SKM-1 (cell line): Measurements from ENCODE around the gene ZNF805.
"Not testable (repeated sequence)": the region's sequence is repeated elsewhere in the genome, so short reads cannot be mapped to it uniquely, and the experiment has no call there.

Experiments
- DNase-seq: peaks from one replicate; lab custom pipeline; 2025; ENCODE audit not compliant: unreplicated experiment; lab: John Stamatoyannopoulos, UW

ZNF805 gene

DNA sequence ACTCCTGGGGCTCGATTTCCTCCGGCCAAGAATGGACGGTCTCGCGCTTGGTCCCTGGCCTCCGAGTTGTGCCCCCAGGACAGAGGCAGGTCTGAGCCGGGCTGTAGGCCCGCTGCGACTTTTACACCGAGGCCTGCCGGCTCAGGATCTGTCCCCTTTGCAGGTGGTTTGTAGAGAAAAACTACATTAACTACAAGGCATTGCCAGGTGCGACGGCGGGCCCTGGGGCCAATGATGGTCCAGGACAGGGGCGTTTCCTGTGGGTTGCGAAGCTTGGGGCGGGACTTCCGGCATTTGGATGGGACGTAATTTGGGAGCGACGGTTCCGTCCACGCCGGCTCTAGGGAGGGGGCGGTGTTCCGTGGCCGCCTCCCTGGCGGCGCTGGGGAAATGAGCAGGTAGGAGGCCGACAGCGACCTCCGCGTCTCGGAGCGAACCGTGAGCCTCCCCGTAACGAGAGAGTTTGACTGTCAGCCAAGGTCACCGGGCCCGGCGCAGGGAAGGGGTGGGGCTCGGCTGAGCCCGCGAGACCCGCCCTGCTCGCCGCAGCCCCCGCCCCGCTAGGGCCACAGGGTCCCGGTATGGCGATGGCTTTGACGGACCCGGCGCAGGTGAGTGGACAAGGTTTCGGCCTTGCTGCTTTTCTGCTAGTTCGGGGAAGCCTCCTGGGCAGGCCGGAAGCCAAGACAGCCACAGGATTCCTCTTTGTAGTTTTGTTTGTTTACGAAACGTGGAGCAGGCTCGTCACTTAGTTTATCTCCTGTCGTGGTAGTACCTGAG lies at the start of gene ZNF805:
TSS of gene ZNF805 (plus strand) at position 322 of the 780 bp plus-strand sequence. CDS start at position 582, 260 bp downstream.
- peak; percentile 27 for DNase-seq

DNA sequence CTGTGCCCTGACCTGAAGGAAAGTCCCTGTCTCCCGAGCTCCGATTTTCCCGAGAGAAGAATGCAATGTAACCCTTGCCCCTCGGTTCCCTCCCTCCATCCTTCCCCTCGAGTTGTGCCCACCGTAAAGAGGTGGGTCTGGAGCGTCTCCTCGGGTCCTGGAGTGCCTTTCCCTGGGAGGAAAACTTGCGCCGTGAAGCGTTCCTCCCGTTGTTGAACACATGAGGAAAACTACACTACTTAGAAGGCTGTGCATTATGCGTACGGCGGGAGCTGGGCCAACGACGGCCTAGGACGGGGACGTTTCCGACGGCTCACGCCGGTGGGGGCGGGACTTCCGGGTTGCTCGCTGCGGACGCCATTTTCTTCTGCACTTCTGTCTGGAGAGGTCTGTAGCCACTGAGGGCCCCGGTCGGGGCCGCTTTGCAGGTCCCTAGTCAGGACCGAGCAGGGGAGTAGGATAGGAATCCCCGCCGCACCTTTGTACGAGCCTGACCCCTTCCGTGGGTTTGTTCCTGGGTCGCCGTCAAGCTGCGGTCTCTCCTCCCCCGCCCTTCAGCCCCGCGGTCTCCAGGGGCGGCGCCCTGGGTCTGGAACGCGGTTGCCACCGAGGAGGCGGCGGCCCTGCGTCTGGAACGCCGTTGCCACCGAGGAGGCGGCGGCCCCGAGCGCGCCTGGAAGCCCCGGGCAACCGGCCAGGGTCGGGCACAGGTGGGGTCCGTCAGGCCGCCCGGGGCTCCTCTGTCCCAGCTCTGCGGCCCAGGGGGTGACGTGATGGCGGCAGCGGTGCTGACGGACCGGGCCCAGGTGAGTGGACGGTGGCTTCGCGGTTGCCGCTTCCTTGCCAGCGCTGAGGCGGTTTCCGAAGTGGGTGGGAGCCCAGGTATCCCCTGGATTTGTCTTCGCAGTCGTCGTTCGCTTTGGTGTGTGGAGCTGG lies 49.0 kb upstream of the ZNF805 start, which contains the start of gene ZNF264:
TSS of gene ZNF264 (plus strand) at position 360 of the 936 bp plus-strand sequence. CDS start at position 774, 414 bp downstream.
- peak; percentile 2 for DNase-seq

DNA sequence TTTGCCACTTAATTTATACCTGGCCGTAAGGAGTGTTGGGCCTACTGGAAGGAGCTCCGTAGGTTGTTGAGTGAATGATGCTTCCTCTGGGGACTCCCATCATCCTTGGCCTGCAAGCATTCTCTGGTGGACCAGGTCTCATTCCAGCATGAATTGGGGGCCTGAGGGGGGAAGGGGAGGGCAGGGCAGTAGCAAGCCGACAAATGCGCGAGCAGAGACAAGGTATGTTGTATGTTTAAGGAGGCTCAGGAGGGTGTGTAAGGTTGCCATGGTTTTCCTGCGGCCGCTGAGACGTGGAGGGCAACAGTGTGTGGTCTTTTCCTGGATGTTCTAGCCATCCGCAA lies 48.4 kb upstream of the ZNF805 start:
- no peak for DNase-seq

DNA sequence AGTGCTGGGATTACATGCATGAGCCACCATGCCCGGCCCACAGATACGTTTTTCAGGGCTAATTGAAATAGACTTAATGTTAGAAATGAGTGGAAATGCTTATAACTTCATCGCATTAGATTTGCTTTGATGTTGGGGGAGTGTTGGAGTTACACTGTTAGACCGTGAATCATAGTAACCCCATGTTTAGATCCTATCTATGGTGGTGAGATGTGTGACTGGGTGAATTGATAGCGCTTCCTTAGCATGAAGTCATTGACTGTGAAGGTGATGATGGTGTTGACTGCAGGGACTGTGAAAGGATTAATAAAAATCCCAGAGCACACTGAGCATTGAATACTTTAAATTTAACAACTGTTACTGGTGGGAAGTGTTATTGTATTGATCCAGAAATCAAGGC lies 47.4 kb upstream of the ZNF805 start:
- no peak for DNase-seq

DNA sequence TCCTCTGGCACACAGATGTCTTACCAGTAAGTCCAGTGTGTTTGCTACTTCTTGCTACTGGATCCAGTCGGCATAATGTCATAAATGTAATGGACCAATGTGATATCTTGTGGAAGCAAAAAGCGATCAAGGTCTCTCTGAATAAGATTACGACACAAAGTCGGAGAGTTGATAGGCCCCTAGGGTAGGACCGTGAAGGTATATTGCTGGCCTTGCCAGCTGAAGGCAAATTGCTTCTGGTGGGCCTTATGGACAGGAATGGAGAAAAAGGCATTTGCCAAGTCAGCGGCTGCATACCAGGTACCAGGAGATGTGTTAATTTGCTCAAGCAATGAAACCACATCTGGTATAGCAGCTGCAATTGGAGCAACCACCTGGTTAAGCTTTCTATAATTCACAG lies 42.6 kb upstream of the ZNF805 start:
- DNase-seq: not testable (repeated sequence)

DNA sequence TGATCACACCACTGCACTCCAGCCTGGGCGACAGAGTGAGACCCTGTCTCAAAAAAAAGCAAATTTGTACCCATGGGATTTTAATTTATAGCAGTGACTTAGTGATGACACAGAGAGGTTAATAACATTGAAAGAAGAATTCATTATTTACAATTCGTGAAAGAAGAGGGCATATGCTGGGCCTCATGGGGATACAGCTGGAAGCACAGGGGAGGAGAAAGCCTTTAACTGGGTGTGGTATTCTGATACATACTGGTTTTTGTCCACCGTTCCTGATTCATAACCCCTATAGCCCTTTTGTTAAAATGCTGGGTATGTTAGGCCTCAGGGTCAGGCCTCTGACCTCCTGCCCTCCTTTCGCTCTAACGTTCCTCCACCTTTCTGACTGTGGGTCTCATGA lies 38.3 kb upstream of the ZNF805 start:
- DNase-seq: no peak

DNA sequence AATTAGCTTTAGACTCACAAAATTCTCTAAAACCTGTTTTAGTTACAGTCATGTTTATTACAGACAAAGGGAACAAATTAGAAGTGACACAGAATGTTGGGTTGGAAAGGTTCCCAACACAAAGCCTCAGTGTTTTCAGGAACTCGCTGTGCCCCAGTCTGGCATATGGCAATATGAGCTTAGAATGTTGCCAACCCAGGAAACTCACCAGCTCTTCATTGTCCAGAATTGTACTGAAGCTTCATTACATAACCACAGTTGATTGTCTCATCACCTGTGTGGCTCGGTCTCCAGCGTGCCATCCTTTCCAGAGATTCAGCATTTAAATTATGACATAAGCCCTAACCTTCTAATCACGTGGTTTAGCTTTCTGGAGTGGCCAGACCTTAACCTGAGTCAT lies 30.1 kb upstream of the ZNF805 start:
- no peak for DNase-seq

DNA sequence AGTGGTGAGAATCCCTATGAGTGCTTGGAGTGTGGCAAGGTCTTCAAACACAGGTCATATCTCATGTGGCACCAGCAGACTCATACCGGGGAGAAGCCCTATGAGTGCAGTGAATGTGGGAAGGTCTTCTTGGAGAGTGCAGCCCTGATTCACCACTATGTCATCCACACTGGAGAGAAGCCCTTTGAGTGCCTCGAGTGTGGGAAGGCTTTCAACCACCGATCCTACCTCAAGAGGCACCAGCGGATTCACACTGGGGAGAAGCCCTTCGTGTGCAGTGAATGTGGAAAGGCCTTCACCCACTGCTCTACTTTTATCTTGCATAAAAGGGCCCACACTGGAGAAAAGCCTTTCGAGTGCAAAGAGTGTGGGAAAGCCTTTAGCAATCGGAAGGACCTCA lies 28.3 kb upstream of the ZNF805 start:
- no peak for DNase-seq

DNA sequence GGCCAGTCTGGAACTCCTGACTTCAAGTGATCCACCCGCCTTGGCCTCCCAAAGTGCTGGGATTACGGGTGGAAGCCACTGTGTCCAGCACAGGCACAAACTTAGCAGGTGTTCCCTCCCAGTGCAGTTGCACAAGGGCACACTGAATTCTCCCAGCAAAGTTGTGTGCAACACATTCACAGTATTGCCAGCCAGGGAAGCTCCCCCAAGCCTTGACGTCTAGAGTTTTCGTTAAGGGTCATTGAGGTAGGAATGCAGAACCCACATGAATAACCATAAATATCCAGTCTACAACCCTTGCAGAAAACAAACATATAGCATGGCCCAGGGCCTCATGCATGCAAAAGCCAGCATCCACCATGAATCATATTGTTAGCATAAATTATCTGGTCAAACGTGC lies 12.9 kb upstream of the ZNF805 start:
- DNase-seq: no peak

DNA sequence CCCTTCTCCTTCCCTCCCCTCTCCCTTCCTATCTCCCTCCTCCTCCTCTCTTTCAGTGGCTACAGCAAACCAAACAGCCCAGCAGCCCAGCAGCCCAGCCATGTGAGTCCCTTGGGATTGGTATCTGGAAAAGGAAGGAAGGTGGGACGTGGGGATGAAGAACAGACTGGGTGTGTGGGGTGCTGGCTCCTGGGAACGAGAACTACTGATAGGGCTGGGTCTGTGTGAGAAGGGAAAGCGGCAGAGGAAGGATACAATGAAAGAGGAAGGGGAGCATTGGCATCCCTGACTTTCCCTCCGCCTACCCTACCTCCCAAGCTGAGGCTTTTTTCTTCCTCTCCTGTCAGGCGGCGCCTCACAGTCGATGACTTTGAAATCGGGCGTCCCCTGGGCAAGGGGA lies 8.7 kb upstream of the ZNF805 start:
- DNase-seq: no peak

DNA sequence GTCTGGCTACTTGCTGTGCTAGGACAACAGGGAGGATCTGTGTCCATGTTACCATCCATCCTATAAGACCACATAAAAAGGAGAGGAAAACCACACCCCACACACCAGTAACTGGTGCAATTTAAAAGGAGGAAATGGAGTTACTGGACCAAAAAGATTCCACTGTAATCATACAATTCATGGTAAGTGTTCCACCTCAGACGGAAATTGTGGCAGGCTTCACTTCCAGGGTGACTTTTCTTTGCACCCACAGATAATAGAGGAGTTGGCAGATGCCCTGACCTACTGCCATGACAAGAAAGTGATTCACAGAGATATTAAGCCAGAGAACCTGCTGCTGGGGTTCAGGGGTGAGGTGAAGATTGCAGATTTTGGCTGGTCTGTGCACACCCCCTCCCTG lies 7.2 kb upstream of the ZNF805 start:
- DNase-seq: no peak

DNA sequence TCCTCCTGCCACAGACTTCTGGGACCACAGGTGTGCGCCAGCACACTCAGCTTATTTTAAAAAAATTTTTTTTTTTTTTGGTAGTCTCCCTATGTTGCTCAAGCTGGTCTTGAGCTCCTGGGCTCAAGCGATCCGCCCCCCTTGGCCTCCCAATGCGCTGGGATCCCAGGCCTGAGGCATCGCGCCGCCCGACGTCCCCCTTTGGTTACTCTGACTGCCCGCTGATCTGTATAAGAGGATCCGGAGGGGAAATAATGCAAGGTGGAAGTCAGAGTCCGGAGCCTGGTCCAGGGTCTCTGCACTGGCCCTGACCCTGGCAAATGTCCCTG lies 486 bp upstream of the ZNF805 start:
- DNase-seq: no peak

DNA sequence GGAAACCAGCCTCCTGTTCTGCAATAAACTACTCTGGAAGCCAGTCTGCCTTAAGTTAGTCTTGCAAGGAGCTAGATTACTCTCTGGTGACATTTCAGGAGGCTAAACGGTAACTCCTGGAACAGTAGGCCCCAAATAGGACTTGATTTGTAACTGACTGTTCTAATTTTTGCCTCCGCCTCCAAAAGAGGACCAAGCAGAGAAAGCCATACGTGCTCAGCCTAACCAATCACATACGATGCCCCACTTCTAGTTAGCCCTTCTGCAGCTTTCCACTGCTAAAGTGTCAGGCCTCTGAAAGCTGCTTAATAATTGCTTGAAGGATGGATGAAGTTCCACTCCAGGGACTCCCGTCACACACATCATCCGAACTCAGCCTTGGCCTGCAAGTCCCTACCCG lies 744 bp downstream of the ZNF805 start:
- no peak for DNase-seq

DNA sequence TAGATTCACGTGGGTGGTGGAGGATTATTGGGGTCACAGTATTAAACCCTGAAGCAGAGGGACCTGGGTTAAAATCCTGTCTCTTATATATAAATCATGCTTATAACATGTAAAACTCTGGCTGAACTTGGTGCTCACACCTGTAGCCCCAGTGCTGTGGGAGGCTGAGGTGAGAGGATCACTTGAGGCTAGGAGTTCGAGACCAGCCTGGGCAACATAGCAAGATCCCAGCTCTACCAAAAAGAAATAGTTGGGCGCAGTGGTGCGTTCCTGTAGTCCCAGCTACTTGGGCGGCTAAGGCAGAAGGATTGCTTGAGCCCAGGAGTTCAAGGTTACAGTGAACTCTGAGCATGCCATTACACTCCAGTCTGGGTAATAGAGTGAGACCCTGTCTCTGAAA lies 2.4 kb downstream of the ZNF805 start:
- no peak for DNase-seq

DNA sequence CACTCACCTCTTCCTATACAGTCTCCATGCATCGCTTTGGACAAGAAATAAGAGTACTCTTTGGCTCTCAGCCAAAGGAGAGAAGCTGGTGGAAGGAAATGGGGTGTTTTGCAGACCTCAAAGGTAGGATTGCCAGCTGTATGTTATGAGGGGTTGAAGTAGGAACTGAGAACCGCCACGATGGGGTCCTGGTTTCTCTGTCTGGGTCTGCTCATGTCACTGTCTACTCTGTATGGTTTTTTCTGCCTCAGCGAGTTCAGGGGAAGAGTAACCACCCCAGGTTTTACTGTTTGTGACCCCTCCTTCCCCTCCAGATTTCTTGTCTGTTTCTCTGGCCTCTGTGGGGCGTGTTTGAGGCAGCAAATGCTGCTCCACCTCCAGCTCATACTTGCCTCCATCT lies 4.1 kb downstream of the ZNF805 start:
- DNase-seq: no peak

DNA sequence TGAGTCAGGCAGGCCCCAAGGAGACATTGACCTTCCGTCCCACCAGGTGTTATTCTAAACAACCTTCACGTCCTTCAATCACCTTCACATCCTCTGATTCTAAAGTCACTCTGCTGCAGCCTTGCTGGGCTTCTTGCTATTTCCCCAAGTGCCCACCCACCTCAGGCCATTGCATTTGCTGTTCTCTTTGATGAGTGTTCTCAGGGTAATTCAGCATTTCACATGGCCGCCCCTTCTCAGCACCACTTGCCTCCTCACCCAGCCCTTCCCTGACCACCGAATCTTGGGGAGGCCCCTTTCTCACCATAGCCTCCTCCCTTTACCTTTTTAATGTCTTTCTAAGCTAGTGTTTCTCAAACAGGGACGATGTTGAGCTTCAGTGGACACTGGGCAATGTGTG lies 4.6 kb downstream of the ZNF805 start:
- DNase-seq: no peak

DNA sequence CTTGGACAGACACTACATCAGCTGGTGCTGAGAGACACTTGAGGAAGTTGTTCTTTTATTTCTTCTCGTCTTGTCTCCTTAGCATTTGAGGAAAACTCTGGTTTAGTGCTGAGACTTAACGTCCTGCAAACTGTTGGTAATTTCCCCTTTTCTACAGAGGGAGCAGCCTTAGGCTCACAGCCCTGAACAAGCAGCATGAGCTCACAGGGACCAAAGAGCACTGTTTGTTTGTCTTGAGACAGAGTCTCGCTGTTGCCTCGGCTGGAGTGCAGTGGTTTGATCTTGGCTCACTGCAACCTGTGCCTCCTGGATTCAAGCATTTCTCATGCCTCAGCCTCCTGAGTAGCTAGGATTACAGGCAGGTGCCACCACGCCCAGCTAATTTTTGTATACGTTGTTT lies 5.5 kb downstream of the ZNF805 start:
- DNase-seq: no peak

DNA sequence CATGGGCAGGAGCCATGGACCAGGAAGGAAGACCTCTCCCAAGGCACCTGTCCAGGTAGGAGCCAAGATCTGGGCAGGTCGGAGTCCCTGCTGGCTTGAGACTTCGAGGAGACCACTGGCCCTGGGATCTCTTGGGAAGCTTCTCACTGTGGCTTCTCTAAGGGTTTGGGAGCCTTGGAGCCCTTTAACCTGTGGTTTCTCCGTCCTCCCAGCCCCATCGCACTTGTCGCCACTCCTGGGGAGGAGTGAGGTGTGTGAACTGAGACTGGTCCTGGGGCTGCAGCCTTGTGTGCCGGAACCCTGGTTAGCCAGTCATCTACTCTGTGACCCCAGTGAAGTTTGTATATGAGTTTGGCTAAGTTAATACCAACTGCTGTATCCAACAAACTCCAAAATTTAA lies 8.2 kb downstream of the ZNF805 start:
- no peak for DNase-seq

DNA sequence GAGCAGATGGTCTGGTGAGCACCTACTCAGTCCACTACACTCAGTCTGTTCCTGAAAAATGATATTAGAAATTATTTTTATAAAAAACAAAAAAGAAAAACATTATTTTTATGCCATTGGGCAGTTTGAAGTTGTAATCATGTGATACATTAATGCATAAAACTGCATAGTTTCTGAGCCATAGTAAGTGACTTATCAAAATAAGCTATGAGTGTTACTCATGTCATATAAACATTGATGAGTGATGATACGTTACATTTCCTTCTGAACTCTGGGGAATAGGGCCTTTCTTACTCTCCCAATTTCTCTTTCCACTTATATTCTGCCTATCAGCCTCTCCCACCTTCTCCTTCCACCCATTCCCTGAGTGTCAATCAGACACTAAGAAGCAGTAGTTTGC lies 8.9 kb downstream of the ZNF805 start:
- no peak for DNase-seq

DNA sequence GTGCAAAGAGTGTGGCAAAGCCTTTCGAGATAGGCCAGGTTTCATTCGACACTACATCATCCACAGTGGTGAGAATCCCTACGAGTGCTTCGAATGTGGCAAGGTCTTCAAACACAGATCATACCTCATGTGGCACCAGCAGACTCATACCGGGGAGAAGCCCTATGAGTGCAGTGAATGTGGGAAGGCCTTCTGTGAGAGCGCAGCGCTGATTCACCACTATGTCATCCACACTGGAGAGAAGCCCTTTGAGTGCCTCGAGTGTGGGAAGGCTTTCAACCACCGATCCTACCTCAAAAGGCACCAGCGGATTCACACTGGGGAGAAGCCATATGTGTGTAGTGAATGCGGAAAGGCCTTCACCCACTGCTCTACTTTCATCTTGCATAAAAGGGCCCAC lies 13.3 kb downstream of the ZNF805 start:
- DNase-seq: not testable (repeated sequence)

DNA sequence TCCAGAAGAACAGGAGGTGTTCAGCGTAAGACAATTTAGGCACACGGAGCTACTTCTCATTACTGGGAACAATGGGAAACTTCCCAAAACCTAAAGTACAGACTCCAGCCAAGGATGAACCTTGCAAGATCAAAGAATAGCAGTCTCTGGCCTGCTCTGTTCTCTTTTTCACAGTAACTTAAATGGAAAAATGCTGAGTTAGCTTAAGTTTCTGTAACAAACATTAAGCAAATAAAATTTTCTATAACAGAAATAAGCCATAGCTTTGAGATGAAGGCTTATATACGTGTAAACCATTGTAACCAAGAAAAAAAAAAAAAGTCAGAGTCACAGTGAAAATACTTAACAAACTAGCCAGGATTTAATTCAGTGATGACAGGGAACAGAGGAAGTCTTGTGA lies 21.6 kb downstream of the ZNF805 start:
- DNase-seq: no peak

DNA sequence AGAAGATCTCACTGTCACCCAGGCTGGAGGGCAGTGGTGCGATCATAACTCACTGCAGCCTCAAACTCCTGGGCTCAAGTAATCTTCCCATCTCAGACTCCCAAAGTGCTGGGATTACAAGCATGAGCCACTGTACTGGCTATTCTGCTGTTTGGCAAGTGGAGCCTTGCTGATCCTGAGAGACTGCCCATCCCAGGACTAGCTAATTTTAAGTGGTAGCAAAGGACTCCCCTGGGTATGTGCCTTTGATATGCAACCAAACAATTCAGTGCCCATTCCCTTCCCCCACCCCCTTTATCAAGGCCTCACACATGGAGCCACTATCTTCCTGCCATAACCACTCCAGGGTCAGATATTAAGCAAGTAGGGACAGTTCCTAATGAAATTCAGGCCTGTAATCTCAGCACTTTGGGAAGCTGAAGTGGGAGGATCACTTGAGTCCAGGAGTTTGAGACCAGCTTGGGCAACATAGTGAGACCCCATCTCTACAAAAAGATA lies 22.9 kb downstream of the ZNF805 start:
- DNase-seq: no peak
